Memory B cell (primary cell): ENCODE results near the gene RBM48.
A peak's percentile ranks its signal among the peaks of the same experiment; 100 is the strongest.

Source experiments
- ATAC-seq: fragments of 150-1000 bp; cut with Tn5 transposase; 2 replicates; pipeline ENCODE4 v1.10.0; 2021; ENCODE audit warnings: low read depth, mild to moderate bottlenecking, moderate library complexity
- DNase-seq, 2 donors: peaks; one replicate each; pipeline ENCODE4 v3.0.0; 2022; ENCODE audit warnings: low spot score in 2 of 2
- H3K27ac Mint-ChIP-seq: one replicate; pipeline ENCODE4 v1.8.0; 2022; ENCODE audit warnings: mild to moderate bottlenecking, moderate library complexity, mixed read lengths
- H3K27me3 Mint-ChIP-seq: one replicate; pipeline ENCODE4 v1.8.0; 2022; ENCODE audit warnings: mixed read lengths
- H3K36me3 Mint-ChIP-seq: one replicate; pipeline ENCODE4 v1.8.0; 2022; ENCODE audit warnings: mild to moderate bottlenecking, mixed read lengths
- H3K4me1 Mint-ChIP-seq: one replicate; pipeline ENCODE4 v1.8.0; 2022; ENCODE audit warnings: mixed read lengths
- H3K4me3 Mint-ChIP-seq: one replicate; pipeline ENCODE4 v1.8.0; 2022; ENCODE audit warnings: mild to moderate bottlenecking, moderate library complexity, mixed read lengths
- H3K9me3 Mint-ChIP-seq: one replicate; pipeline ENCODE4 v1.8.0; 2022; ENCODE audit warnings: mixed read lengths

RBM48 gene

GRCh38 chr7:92560602-92561001 lies 32.0 kb downstream of the RBM48 start:
- no peak overlapping the region for H3K4me3 Mint-ChIP-seq
- DNase-seq (no peak), ATAC-seq (no peak)
- H3K27ac Mint-ChIP-seq: no peak overlapping the region
- H3K27me3 Mint-ChIP-seq: no peaks in the 10 kb centered on the region
- H3K4me1 Mint-ChIP-seq: no peaks in the 10 kb centered on the region
- H3K36me3 Mint-ChIP-seq: peaks cover 25% of the 10 kb centered on the region
- H3K9me3 Mint-ChIP-seq: no peaks in the 10 kb centered on the region

GRCh38 chr7:92563345-92563744 lies 34.8 kb downstream of the RBM48 start:
- ATAC-seq (no peak), DNase-seq (no peak)
- peak overlapping the region; percentile 67 for H3K27ac Mint-ChIP-seq
- no peaks in the 10 kb centered on the region for H3K9me3 Mint-ChIP-seq
- H3K36me3 Mint-ChIP-seq: peaks cover 28% of the 10 kb centered on the region
- no peaks in the 10 kb centered on the region for H3K27me3 Mint-ChIP-seq
- H3K4me3 Mint-ChIP-seq: no peak overlapping the region
- H3K4me1 Mint-ChIP-seq: no peaks in the 10 kb centered on the region

- H3K4me3 Mint-ChIP-seq: no peak overlapping the region
- ATAC-seq (no peak), DNase-seq (no peak)
- peaks cover 29% of the 10 kb centered on the region for H3K36me3 Mint-ChIP-seq
- peaks cover 2% of the 10 kb centered on the region for H3K4me1 Mint-ChIP-seq
- H3K9me3 Mint-ChIP-seq: no peaks in the 10 kb centered on the region
- H3K27ac Mint-ChIP-seq: no peak overlapping the region
- H3K27me3 Mint-ChIP-seq: no peaks in the 10 kb centered on the region
Measured at GRCh38 chr7:92567460-92567859, 38.9 kb downstream of the RBM48 start.

GRCh38 chr7:92569137-92569536 lies 40.5 kb downstream of the RBM48 start:
- H3K27ac Mint-ChIP-seq: no peak overlapping the region
- H3K4me1 Mint-ChIP-seq: peaks cover 3% of the 10 kb centered on the region

GRCh38 chr7:92576296-92576695 lies 47.7 kb downstream of the RBM48 start:
- Mint-ChIP-seq H3K4me3 (no peak overlapping the region), H3K27me3 (no peaks in the 10 kb centered on the region), H3K4me1 (peaks cover 3% of the 10 kb centered on the region), H3K9me3 (peaks cover 2% of the 10 kb centered on the region), H3K36me3 (peaks cover 28% of the 10 kb centered on the region), H3K27ac (no peak overlapping the region)
- ATAC-seq: no peak
- no peak for DNase-seq

More at GRCh38 chr7:92569137-92569536, 40.5 kb downstream of the RBM48 start:
- no peak for ATAC-seq
- DNase-seq: no peak
- H3K9me3 Mint-ChIP-seq: peaks cover under 1% of the 10 kb centered on the region
- peaks cover 27% of the 10 kb centered on the region for H3K36me3 Mint-ChIP-seq
- H3K4me3 Mint-ChIP-seq: no peak overlapping the region
- no peaks in the 10 kb centered on the region for H3K27me3 Mint-ChIP-seq

- ATAC-seq (no peak), DNase-seq (no peak)
- Mint-ChIP-seq H3K4me3 (no peak overlapping the region), H3K27ac (no peak overlapping the region), H3K4me1 (peaks cover 18% of the 10 kb centered on the region), H3K27me3 (no peaks in the 10 kb centered on the region), H3K9me3 (peaks cover 2% of the 10 kb centered on the region), H3K36me3 (peaks cover 20% of the 10 kb centered on the region)
Measured at GRCh38 chr7:92582948-92583347, 54.4 kb downstream of the RBM48 start.

GRCh38 chr7:92584953-92585352 lies 56.4 kb downstream of the RBM48 start:
- Mint-ChIP-seq H3K4me1 (peaks cover 32% of the 10 kb centered on the region), H3K27me3 (no peaks in the 10 kb centered on the region), H3K4me3 (no peak overlapping the region), H3K36me3 (peaks cover 14% of the 10 kb centered on the region), H3K27ac (peak overlapping the region; percentile 38), H3K9me3 (peaks cover 2% of the 10 kb centered on the region)
- no peak for ATAC-seq
- DNase-seq: no peak

- H3K4me1 Mint-ChIP-seq: peaks cover 32% of the 10 kb centered on the region
- DNase-seq (no peak), ATAC-seq (no peak)
- H3K4me3 Mint-ChIP-seq: no peak overlapping the region
- peaks cover 2% of the 10 kb centered on the region for H3K9me3 Mint-ChIP-seq
- H3K27ac Mint-ChIP-seq: peak overlapping the region; percentile 2
- H3K36me3 Mint-ChIP-seq: peaks cover 9% of the 10 kb centered on the region
- H3K27me3 Mint-ChIP-seq: no peaks in the 10 kb centered on the region
Measured at GRCh38 chr7:92586403-92586802, 57.8 kb downstream of the RBM48 start.

GRCh38 chr7:92586841-92587240 lies 58.2 kb downstream of the RBM48 start:
- H3K27me3 Mint-ChIP-seq: no peaks in the 10 kb centered on the region
- peak overlapping the region; percentile 8 for H3K4me3 Mint-ChIP-seq
- peaks cover 2% of the 10 kb centered on the region for H3K9me3 Mint-ChIP-seq
- H3K36me3 Mint-ChIP-seq: peaks cover 8% of the 10 kb centered on the region
- ATAC-seq (no peak), DNase-seq (no peak)
- peaks cover 32% of the 10 kb centered on the region for H3K4me1 Mint-ChIP-seq
- H3K27ac Mint-ChIP-seq: peak overlapping the region; percentile 2
